H1 (cell line): ENCODE data around the gene MAGI2. TPM values are rescaled to one million over a fixed set of nuclear protein-coding genes. Genes with fewer than 3 reads are reported as not detected.

Source experiments
- CTCF ChIA-PET: fragments of 300-600 bp; sonication (Branson Sonifier 250); formaldehyde crosslinking; loops from one replicate; lab custom pipeline; 2021; ENCODE audit not compliant: partially characterized antibody; lab: Charles Lee
- POLR2A ChIA-PET: fragments of 300-600 bp; sonication (Branson Sonifier 250); formaldehyde crosslinking; loops from one replicate; lab custom pipeline; 2021; ENCODE audit warnings: inconsistent platforms; ENCODE audit not compliant: partially characterized antibody; lab: Charles Lee
- DNase-seq, 2 experiments: peaks; one replicate each; pipeline versions ENCODE4 v3.0.0 to v3.0.0-alpha.2; 2010 to 2022; ENCODE audit warnings: low spot score in 2 of 2, low read depth in 1 of 2, mixed read lengths in 1 of 2
- FAIRE-seq: peaks from 2 replicates; lab custom pipeline; 2011; peaks lifted over from hg19 to GRCh38; lab: Jason Lieb, UNC
- H2AFZ ChIP-seq: 2 replicates; pipeline ENCODE4 v1.8.1; 2012; ENCODE audit warnings: low read length, inconsistent platforms
- H2AK5ac ChIP-seq: 2 replicates; pipeline ENCODE4 v1.6.1; 2013; ENCODE audit warnings: low read depth, low read length
- H2BK120ac ChIP-seq: replicated peaks from 2 replicates; pipeline ENCODE3; 2013; ENCODE audit warnings: low read depth, low read length, inconsistent platforms
- H2BK12ac ChIP-seq: 2 replicates; pipeline ENCODE4 v1.6.1; 2013; ENCODE audit warnings: low read depth, low read length
- H2BK15ac ChIP-seq: 2 replicates; pipeline ENCODE4 v1.6.1; 2013; ENCODE audit warnings: low read length
- H2BK20ac ChIP-seq: 2 replicates; pipeline ENCODE4 v1.6.1; 2013; ENCODE audit warnings: low read length
- H2BK5ac ChIP-seq: 2 replicates; pipeline ENCODE4 v1.6.1; 2013; ENCODE audit warnings: low read depth, low read length
- H3K14ac ChIP-seq: 2 replicates; pipeline ENCODE4 v1.6.1; 2013; ENCODE audit warnings: inconsistent platforms; ENCODE audit not compliant: insufficient read length
- H3K18ac ChIP-seq: 2 replicates; pipeline ENCODE4 v1.6.1; 2013; ENCODE audit warnings: low read length; ENCODE audit errors: extremely low read depth
- H3K23ac ChIP-seq: 2 replicates; pipeline ENCODE4 v1.6.1; 2013; ENCODE audit warnings: inconsistent platforms; ENCODE audit not compliant: insufficient read length
- H3K23me2 ChIP-seq: 2 replicates; pipeline ENCODE4 v1.6.1; 2013; ENCODE audit warnings: low read depth, low read length
- H3K27ac ChIP-seq: 2 replicates; pipeline ENCODE4 v1.6.1; 2011; ENCODE audit warnings: low read depth, low read length, inconsistent platforms
- H3K27me3 ChIP-seq, 4 experiments: replicated peaks in 1 of 4; 1 replicate in 1 of 4; 2 replicates in 3 of 4; pipeline versions ENCODE4 v1.6.1 to v1.8.1; 2011 to 2013; ENCODE audit warnings: low read length in 3 of 4, mild to moderate bottlenecking in 3 of 4, inconsistent platforms in 2 of 4, mixed read lengths in 2 of 4, moderate library complexity in 1 of 4; ENCODE audit not compliant: control insufficient read depth in 3 of 4, insufficient read depth in 3 of 4; ENCODE audit errors: extremely low read depth in 1 of 4
- H3K36me3 ChIP-seq, 4 experiments: 2 replicates each; pipeline versions ENCODE4 v1.6.1 to v1.8.1; 2011 to 2013; ENCODE audit warnings: mild to moderate bottlenecking in 4 of 4, low read length in 3 of 4, moderate library complexity in 2 of 4, control low read depth in 1 of 4, inconsistent platforms in 1 of 4; ENCODE audit not compliant: insufficient read depth in 4 of 4, control insufficient read depth in 2 of 4
- H3K4ac ChIP-seq: replicated peaks from 2 replicates; pipeline ENCODE3; 2013; ENCODE audit warnings: low read length, low read depth, mixed read lengths, inconsistent platforms; ENCODE audit not compliant: insufficient read length
- H3K4me1 ChIP-seq, 4 experiments: replicated peaks in 1 of 4; 1 replicate in 1 of 4; 2 replicates in 3 of 4; pipeline versions ENCODE4 v1.6.1 to v1.8.1; 2011 to 2013; ENCODE audit warnings: low read length in 3 of 4, inconsistent platforms in 2 of 4, mixed read lengths in 1 of 4; ENCODE audit not compliant: insufficient read depth in 4 of 4, control insufficient read depth in 3 of 4
- H3K4me2 ChIP-seq, 2 experiments: 2 replicates each; pipeline versions ENCODE4 v1.6.1 to v1.8.1; 2011 to 2013; ENCODE audit warnings: low read depth in 2 of 2, low read length in 2 of 2, control low read depth in 1 of 2, inconsistent platforms in 1 of 2, mild to moderate bottlenecking in 1 of 2; ENCODE audit not compliant: insufficient read depth in 1 of 2
- H3K4me3 ChIP-seq, 4 experiments: fragments of 200-600, 300-600 bp in 1 of 4; sonication (generic), shearing (Covaris generic), sonication (Bioruptor Twin) in 1 of 4; 2 replicates each; pipeline versions ENCODE4 v1.5.1 to v1.8.1; 2011 to 2016; ENCODE audit warnings: low read length in 4 of 4, low read depth in 3 of 4, control low read depth in 2 of 4, inconsistent platforms in 2 of 4, mild to moderate bottlenecking in 2 of 4, mixed read lengths in 1 of 4, moderate library complexity in 1 of 4; ENCODE audit not compliant: insufficient read depth in 2 of 4; ENCODE audit errors: extremely low read depth in 1 of 4
- H3K56ac ChIP-seq: replicated peaks from 2 replicates; pipeline ENCODE3; 2013; ENCODE audit warnings: low read depth, mild to moderate bottlenecking, mixed read lengths, low read length, inconsistent platforms; ENCODE audit not compliant: insufficient read length
- H3K79me1 ChIP-seq: 2 replicates; pipeline ENCODE4 v1.6.1; 2013; ENCODE audit warnings: low read depth, low read length, control low read depth
- H3K79me2 ChIP-seq, 2 experiments: 2 replicates each; pipeline versions ENCODE4 v1.6.1 to v1.8.1; 2012 to 2013; ENCODE audit warnings: low read length in 2 of 2, mild to moderate bottlenecking in 2 of 2, inconsistent platforms in 1 of 2; ENCODE audit not compliant: insufficient read depth in 2 of 2, control insufficient read depth in 1 of 2
- H3K9ac ChIP-seq, 4 experiments: replicated peaks in 1 of 4; 1 replicate in 1 of 4; 2 replicates in 3 of 4; pipeline versions ENCODE4 v1.6.1 to v1.8.1; 2011 to 2013; ENCODE audit warnings: low read depth in 3 of 4, low read length in 3 of 4, control low read depth in 2 of 4, mild to moderate bottlenecking in 2 of 4, moderate library complexity in 2 of 4, inconsistent platforms in 1 of 4; ENCODE audit errors: extremely low read depth in 1 of 4
- H3K9me3 ChIP-seq, 2 experiments: 2 replicates each; pipeline versions ENCODE4 v1.6.1 to v1.8.1; 2012 to 2013; ENCODE audit warnings: mild to moderate bottlenecking in 2 of 2, moderate library complexity in 2 of 2, control low read depth in 1 of 2, inconsistent platforms in 1 of 2, low read depth in 1 of 2, low read length in 1 of 2, mixed read lengths in 1 of 2; ENCODE audit not compliant: insufficient read depth in 2 of 2
- H4K20me1 ChIP-seq, 2 experiments: replicated peaks in 1 of 2; 2 replicates each; pipeline versions ENCODE3 to v1.8.1; 2011 to 2013; ENCODE audit warnings: inconsistent platforms in 2 of 2, low read length in 2 of 2, mild to moderate bottlenecking in 1 of 2; ENCODE audit not compliant: insufficient read depth in 2 of 2, control insufficient read depth in 1 of 2
- H4K5ac ChIP-seq: 2 replicates; pipeline ENCODE4 v1.6.1; 2013; ENCODE audit warnings: low read length, low read depth, mixed read lengths, inconsistent platforms; ENCODE audit not compliant: insufficient read length
- H4K8ac ChIP-seq: 2 replicates; pipeline ENCODE4 v1.8.0; 2013; ENCODE audit warnings: mild to moderate bottlenecking, moderate library complexity, low read length, inconsistent platforms; ENCODE audit not compliant: insufficient read depth; ENCODE audit errors: extremely low read depth
- H4K91ac ChIP-seq: replicated peaks from 2 replicates; pipeline ENCODE3; 2013; ENCODE audit warnings: low read length, mixed read lengths, inconsistent platforms; ENCODE audit not compliant: insufficient read length
- ATF2 ChIP-seq: IDR thresholded peaks from 2 replicates; pipeline ENCODE4 v1.6.1; 2012; ENCODE audit warnings: low read length, inconsistent platforms
- CBX8 ChIP-seq: fragments of 300-800, 300-1000 bp; sonication (generic); IDR thresholded peaks from 2 replicates; pipeline ENCODE4 v1.7.1; 2016; ENCODE audit warnings: low read depth, low read length, borderline replicate concordance
- EP300 ChIP-seq, 2 experiments: IDR thresholded peaks; 1 replicate in 1 of 2; 2 replicates in 1 of 2; pipeline ENCODE4 v1.6.1; 2011 to 2012; ENCODE audit warnings: low read depth in 2 of 2, low read length in 2 of 2, mild to moderate bottlenecking in 2 of 2, borderline replicate concordance in 1 of 2, inconsistent platforms in 1 of 2, moderate library complexity in 1 of 2
- MAFK ChIP-seq: IDR thresholded peaks from 2 replicates; pipeline ENCODE4 v1.6.1; 2012; ENCODE audit warnings: low read depth, mild to moderate bottlenecking, improper control_type of control experiment, low read length
- MAX ChIP-seq: IDR thresholded peaks from 2 replicates; pipeline ENCODE4 v1.6.1; 2012; ENCODE audit warnings: inconsistent platforms
- NANOG ChIP-seq: IDR thresholded peaks from 2 replicates; pipeline ENCODE4 v1.6.1; 2011; ENCODE audit warnings: low read length, low read depth, mild to moderate bottlenecking, inconsistent platforms; ENCODE audit not compliant: insufficient read depth, poor library complexity, severe bottlenecking
- SIX5 ChIP-seq: IDR thresholded peaks from 2 replicates; pipeline ENCODE4 v1.6.1; 2011; ENCODE audit warnings: mild to moderate bottlenecking, low read depth, low read length
- SUZ12 ChIP-seq: fragments of 200-600 bp; sonication (generic); IDR thresholded peaks from 2 replicates; pipeline ENCODE4 v1.6.1; 2012; ENCODE audit warnings: mild to moderate bottlenecking, inconsistent platforms, low read length, moderate library complexity, mixed read lengths
- WGBS, 2 experiments: shearing (Covaris generic) in 1 of 2; methylation state at CpG; one replicate each; pipeline versions ENCODE4 v1.1.6 to v1.1.7; 2013 to 2015; ENCODE audit warnings: low lambda C conversion rate in 2 of 2, mixed read lengths in 2 of 2, inconsistent platforms in 1 of 2, low coverage in 1 of 2, missing lambda C conversion rate in 1 of 2; ENCODE audit not compliant: insufficient replicate concordance in 2 of 2, insufficient coverage in 1 of 2, insufficient read length in 1 of 2; ENCODE audit errors: extremely low coverage in 1 of 2, missing lambda C conversion rate in 1 of 2; 5-methylcytosine and 5-hydroxymethylcytosine counted together
- polyA plus RNA-seq, 7 experiments: library from polyadenylated mRNA; depleted of rRNA in 3 of 7; stranded (reverse) in 5 of 7; unstranded in 2 of 7; fragments of >200 nt in 5 of 7; fragments of 200-250 nt in 2 of 7; gene quantifications; 1 replicate in 5 of 7; 2 replicates in 1 of 7; 4 replicates in 1 of 7; pipeline versions ENCODE4 v1.2.1 to v1.2.3, GENCODE V29; 2011 to 2013; ENCODE audit warnings: missing spikeins in 2 of 7, mixed read lengths in 2 of 7
- total RNA-seq: library from RNA; stranded (reverse); fragmentation: NEBNext Ultra II Directional; extraction: Animal tissue kit (Norgen Biotek cat#: 25700); gene quantifications from 2 replicates; pipeline ENCODE4 v1.2.1, GENCODE V29; 2021

Gene MAGI2
- total and polyA plus RNA-seq, 2 of the 8 experiments (the other 6 are each of a cell fraction or from before 2014, with no cell fraction given), result 6.0 to 27.3 TPM

- Histone ChIP-seq H3K4me1 (no peaks in the 10 kb centered on the region), H3K56ac (no peak overlapping the region), H4K8ac (no peak overlapping the region), H3K9ac (no peak overlapping the region), H3K36me3 (no peaks in the 10 kb centered on the region), H3K27me3 (no peaks in the 10 kb centered on the region), H3K27ac (no peak overlapping the region), H3K9me3 (0 out of 4 replicates have a peak, but pooled peaks cover 0 to 5% of the 10 kb centered on the region in 2 experiments), H2BK15ac (no peak overlapping the region), H3K79me1 (no peaks in the 10 kb centered on the region), H3K14ac (no peak overlapping the region), H3K4me3 (no peak overlapping the region), H2BK12ac (no peak overlapping the region)
- DNase-seq (no peak), FAIRE-seq (no peak)
- CTCF ChIA-PET, result no interaction called here
- TF ChIP-seq NANOG (no peak), SUZ12 (no peak), EP300 (IDR thresholded peaks at IDR 0.05; ENCODE audit: borderline replicate concordance in 1 of 2, low read depth in 2 of 2, low read length in 2 of 2) (no peak), MAFK (no peak), SIX5 (no peak), ATF2 (no peak), MAX (no peak), CBX8 (no peak)
- TF ChIP-seq, all 59 proteins: peak for 0
- Histone ChIP-seq H2BK120ac (no peak overlapping the region), H3K18ac (no peak overlapping the region), H2BK20ac (no peak overlapping the region), H2BK5ac (no peak overlapping the region), H3K79me2 (no peaks in the 10 kb centered on the region), H4K20me1 (no peaks in the 10 kb centered on the region), H4K91ac (no peak overlapping the region), H3K4me2 (no peak overlapping the region), H2AFZ (no peak overlapping the region), H4K5ac (no peak overlapping the region), H3K4ac (no peak overlapping the region), H3K23me2 (no peaks in the 10 kb centered on the region), H3K23ac (no peak overlapping the region), H2AK5ac (no peak overlapping the region)
- WGBS, 2 experiments, result 95% methylated on average over 1 of the region's 1 CpG; no CpG with 5 or more reads in 1 of the 2 experiments
- POLR2A ChIA-PET, result no interaction called here
These were observed 212.0 kb downstream of the MAGI2 start for GRCh38 chr7:79241288-79242060.
